CD4-positive, alpha-beta T cell treated with Interferon gamma for 1 hour (primary cell): ENCODE results near the gene ZNF239.
"Not testable (repeated sequence)": the region's sequence is repeated elsewhere in the genome, so short reads cannot be mapped to it uniquely, and the experiment has no call there.

Experiments
- DNase-seq: peaks from one replicate; pipeline ENCODE4 v3.0.0-alpha.2; 2020

The ZNF239 gene

DNA sequence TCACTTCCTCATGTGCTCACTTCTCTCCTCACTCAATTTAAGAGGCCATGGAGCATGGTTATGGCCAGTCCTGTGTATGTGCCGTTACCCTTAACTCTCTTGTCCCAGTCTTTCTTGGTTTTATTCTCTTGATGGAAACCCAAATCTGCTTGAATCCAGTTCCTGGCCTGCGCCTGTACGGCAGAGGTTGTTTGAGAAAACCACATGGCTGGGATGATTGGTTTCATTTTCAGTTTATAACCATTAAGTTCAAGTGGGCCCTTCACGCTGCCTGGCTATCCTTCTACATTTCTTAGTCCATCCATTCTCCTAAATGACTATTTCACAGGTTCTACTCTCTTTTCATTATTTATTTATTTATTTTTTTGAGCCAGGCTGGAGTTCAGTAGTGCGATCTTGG, 1.6 kb upstream of the ZNF239 start:
- DNase-seq: no peak

DNA sequence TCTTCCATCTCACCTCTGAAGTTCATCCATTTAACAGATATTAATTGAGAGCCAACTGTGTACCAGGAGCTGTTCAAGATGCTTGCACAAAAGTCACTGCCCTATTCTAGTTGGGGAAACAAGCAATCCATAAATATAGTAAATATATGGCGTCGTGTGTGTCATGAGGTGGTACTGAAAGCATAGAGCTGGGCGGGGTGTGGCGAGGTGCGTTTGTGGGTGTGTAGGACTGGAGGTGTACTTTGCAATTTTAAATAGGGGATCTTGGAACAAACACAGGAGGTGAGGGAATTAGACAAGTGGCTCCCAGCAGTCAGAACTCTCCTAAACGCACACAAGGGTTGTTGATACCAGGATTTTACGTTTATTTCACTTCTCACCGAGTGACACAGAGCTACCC, 490 bp upstream of the ZNF239 start:
- DNase-seq: no peak

DNA sequence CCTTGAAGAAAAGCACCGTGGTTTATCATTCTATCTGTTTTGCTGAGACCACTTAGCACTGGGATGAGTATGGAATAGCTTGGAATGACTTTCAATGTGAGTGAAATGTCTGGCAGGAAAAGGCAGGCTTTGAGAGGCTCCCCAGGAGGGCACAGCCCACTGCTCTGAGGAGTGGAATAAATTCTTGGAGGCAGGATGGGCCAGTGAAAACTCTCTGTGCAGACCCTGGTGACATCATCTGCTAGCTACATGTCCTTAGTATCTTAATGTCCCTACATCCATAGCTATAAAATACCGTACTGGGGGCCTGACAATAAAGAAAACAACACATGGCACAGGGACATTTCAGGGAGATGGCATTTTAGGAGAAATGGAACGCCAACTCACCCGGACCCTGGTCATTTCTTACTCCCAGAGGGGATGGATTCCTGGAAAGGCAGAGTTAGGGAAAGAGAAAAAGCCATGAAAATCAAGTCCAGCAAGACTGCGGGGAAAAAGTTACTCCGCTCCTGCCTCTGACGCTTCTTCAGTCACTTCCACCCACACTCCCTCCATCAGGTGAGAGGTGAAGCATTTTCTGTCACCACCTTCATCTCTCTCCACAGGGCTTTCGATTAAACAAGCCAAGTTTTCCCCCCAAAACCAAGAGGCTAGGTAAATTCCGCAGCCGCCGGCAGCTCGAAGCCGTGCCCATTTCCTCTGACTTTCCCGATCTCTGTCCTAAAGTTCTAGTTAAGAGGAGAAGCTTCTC, 991 bp downstream of the ZNF239 start:
- DNase-seq: no peak

DNA sequence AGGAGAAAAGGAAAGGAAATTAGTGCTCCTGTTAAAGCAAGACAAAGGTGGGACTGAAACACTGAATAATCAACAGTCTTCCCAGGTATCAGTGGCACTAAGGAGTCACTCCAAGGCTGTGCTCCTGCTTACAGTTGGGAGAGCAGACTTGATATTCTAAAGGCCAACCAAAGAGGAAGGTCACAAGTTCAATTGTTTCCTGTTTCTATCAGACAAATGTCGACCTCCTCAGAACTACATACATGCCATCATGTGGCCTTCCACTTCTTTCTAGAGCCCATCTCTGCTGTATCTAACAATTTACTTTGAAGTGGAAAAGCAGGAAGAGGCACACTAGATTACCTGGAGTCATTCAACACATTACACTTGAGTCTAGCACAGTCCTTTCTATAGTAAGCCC, 3.4 kb downstream of the ZNF239 start:
- DNase-seq: no peak

DNA sequence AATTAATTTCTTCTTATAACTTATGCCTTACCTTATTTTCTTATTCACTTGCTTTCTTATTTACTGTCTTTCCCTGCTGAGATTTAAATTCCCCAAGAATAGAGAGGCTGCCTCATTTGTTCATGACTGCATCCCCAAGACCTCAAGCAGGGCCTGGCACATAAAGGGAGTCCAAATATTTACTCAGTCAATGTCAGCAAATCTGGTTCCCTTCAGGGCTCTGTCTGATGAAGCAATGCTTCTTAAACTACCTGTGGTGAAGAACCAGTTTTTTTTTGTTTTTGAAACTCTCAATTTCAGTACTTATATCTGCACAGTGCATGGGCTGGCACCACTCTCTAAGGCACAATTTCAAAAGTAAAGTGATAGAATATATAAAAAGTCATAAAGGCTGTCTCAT, 4.7 kb downstream of the ZNF239 start:
- DNase-seq: no peak

DNA sequence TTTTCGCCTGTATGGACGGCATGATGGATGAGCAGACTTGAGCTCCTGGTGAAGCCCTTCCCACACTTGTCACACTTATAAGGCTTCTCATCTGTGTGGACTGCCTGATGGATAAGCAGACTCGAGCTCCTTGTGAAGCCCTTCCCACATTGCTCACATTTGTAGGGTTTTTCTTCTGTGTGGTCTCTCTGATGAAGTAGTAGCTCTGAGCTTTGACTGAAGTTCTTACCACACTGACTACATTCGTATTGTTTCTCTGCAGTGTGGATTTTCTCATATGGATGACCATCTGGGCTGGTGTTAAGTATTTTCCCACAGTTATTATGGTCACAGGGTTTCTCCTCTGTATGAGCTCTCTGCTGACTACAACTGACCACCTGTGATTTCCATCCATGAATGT, 17.2 kb downstream of the ZNF239 start:
- DNase-seq: no peak

DNA sequence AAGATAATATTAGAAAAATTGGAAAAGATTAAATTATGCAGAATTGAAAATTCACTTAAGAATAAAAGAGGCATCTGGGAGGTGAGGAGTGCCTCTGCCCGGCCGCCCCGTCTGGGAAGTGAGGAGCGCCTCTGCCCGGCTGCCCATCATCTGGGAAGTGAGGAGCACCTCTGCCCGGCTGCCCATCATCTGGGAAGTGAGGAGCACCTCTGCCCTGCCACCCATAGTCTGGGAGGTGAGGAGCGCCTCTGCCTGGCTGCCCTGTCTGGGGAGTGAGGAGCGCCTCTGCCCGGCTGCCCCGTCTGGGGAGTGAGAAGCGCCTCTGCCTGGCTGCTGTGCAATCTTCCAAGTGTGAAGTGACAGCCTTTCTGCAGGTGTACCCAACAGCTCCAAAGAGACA, 30.7 kb downstream of the ZNF239 start:
- DNase-seq: not testable (repeated sequence)

DNA sequence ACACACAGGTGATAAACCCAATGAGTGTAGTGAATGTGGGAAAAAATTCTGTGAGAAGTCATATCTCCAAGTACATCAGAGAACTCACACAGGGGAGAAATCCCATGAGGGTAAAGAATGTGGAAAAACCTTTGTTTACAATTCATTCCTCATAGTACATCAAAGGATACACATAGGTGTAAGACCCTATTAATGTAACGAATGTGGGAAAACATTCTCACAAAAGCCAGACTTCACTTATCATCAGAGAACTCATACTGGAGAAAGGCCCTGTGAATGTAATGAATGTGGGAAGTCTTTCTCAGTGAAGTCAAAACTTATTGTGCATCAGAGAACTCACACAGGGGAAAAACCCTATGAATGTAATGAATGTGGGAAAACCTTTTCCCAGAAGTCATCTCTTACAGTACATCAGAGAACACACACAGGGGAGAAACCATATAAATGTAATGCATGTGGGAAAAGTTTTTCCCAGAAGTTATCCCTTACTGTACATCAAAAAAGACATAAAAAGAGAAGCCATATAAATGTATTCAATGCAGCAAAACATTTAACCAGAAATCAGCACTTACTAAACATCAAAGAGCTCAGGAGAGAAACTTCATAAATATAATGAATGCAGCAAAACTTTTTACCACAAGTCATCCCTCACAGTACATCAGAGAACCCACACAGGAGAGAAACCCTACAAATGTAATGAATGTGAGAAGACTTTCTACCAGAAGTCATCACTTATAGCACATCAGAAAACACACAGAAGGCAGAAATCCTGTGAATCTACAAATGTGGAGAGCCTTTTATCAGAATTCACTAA, 49.8 kb downstream of the ZNF239 start:
- DNase-seq: no peak
